GM23338 (cell line): Measurements from ENCODE around the gene DDX56. TPM values are rescaled to one million over a fixed set of nuclear protein-coding genes. Genes with fewer than 3 reads are reported as not detected.

Experiments used
- ATAC-seq: fragments of 200-7000 bp; cut with Tn5 transposase; 3 replicates; pipeline ENCODE4 v1.9.1; 2020
- DNase-seq: peaks from one replicate; pipeline ENCODE4 v3.0.0-alpha.2; 2015; ENCODE audit warnings: low spot score
- H2AFZ ChIP-seq: fragments of 200-600 bp; sonication (generic); 2 replicates; pipeline ENCODE4 v1.8.0; 2016; ENCODE audit warnings: antibody characterized with exemption, mild to moderate bottlenecking, moderate library complexity
- H3F3A ChIP-seq: fragments of 200-600 bp; sonication (generic); replicated peaks from 2 replicates; pipeline ENCODE4 v1.8.0; 2017; ENCODE audit warnings: antibody characterized with exemption, mixed run types, low read depth
- H3K27ac ChIP-seq: fragments of 200-600 bp; sonication (generic); 2 replicates; pipeline ENCODE4 v1.6.1; 2016; ENCODE audit warnings: low read depth
- H3K27me3 ChIP-seq: fragments of 200-600 bp; sonication (generic); 2 replicates; pipeline ENCODE4 v1.8.0; 2016; ENCODE audit warnings: mild to moderate bottlenecking, mixed run types, moderate library complexity; ENCODE audit not compliant: insufficient read depth
- H3K36me3 ChIP-seq: fragments of 200-600 bp; sonication (generic); 2 replicates; pipeline ENCODE4 v1.8.0; 2016; ENCODE audit warnings: mild to moderate bottlenecking; ENCODE audit not compliant: insufficient read depth
- H3K4me1 ChIP-seq: fragments of 200-600 bp; sonication (generic); 2 replicates; pipeline ENCODE4 v1.8.0; 2016; ENCODE audit warnings: mild to moderate bottlenecking, moderate library complexity; ENCODE audit not compliant: insufficient read depth
- H3K4me2 ChIP-seq: fragments of 200-600 bp; sonication (generic); 2 replicates; pipeline ENCODE4 v1.7.1; 2017; ENCODE audit warnings: mixed run types
- H3K4me3 ChIP-seq: fragments of 200-600 bp; sonication (generic); 2 replicates; pipeline ENCODE4 v1.6.1; 2016; ENCODE audit warnings: mixed run types
- H3K79me2 ChIP-seq: fragments of 200-600 bp; sonication (generic); replicated peaks from 2 replicates; pipeline ENCODE4 v1.8.0; 2017; ENCODE audit warnings: mild to moderate bottlenecking; ENCODE audit not compliant: insufficient read depth
- H3K9me2 ChIP-seq: fragments of 200-600 bp; sonication (generic); 2 replicates; pipeline ENCODE4 v1.8.0; 2017; ENCODE audit not compliant: insufficient read depth
- H4K20me1 ChIP-seq: fragments of 200-600 bp; sonication (generic); replicated peaks from 2 replicates; pipeline ENCODE4 v1.8.0; 2017; ENCODE audit warnings: mild to moderate bottlenecking; ENCODE audit not compliant: insufficient read depth
- H3K27ac Mint-ChIP-seq: 2 replicates; pipeline ENCODE4 v1.8.0; 2020; ENCODE audit warnings: inconsistent platforms, mild to moderate bottlenecking, moderate library complexity, mixed read lengths
- H3K27me3 Mint-ChIP-seq: 3 replicates; pipeline ENCODE4 v1.8.0; 2022; ENCODE audit warnings: low read depth, mild to moderate bottlenecking, moderate library complexity, mixed read lengths, inconsistent platforms; ENCODE audit not compliant: insufficient read depth, poor library complexity
- H3K36me3 Mint-ChIP-seq: 3 replicates; pipeline ENCODE4 v1.8.0; 2021; ENCODE audit warnings: low read depth, mild to moderate bottlenecking, inconsistent platforms, moderate library complexity, mixed read lengths
- H3K4me1 Mint-ChIP-seq: 3 replicates; pipeline ENCODE4 v1.8.0; 2020; ENCODE audit warnings: mild to moderate bottlenecking, inconsistent platforms, mixed read lengths
- H3K4me3 Mint-ChIP-seq: 3 replicates; pipeline ENCODE4 v1.8.0; 2021; ENCODE audit warnings: moderate library complexity, mild to moderate bottlenecking, inconsistent platforms, mixed read lengths
- H3K9me3 Mint-ChIP-seq: 3 replicates; pipeline ENCODE4 v1.8.0; 2020; ENCODE audit warnings: moderate library complexity, mild to moderate bottlenecking, inconsistent platforms, mixed read lengths
- CREB1 ChIP-seq: fragments of 250-450 bp; sonication (Bioruptor Pico); IDR thresholded peaks from 2 replicates; pipeline ENCODE4 v1.5.0; 2020; ENCODE audit warnings: low read depth, mild to moderate bottlenecking, moderate library complexity
- EZH2 ChIP-seq: fragments of 200-600 bp; sonication (generic); IDR thresholded peaks from one replicate; pipeline ENCODE4 v1.8.0; 2017; ENCODE audit warnings: antibody characterized with exemption, mild to moderate bottlenecking, low read depth; ENCODE audit not compliant: unreplicated experiment
- EZH2phosphoT487 ChIP-seq: fragments of 200-600 bp; sonication (generic); IDR thresholded peaks from one replicate; pipeline ENCODE4 v1.8.1; 2018; ENCODE audit warnings: antibody characterized with exemption; ENCODE audit not compliant: unreplicated experiment
- JUNB ChIP-seq: IDR thresholded peaks from one replicate; pipeline ENCODE4 v1.6.1; 2016; ENCODE audit warnings: antibody characterized with exemption; ENCODE audit not compliant: unreplicated experiment
- NANOG ChIP-seq: IDR thresholded peaks from 2 replicates; pipeline ENCODE4 v1.6.1; 2016; ENCODE audit warnings: antibody characterized with exemption, borderline replicate concordance
- POLR2AphosphoS5 ChIP-seq: IDR thresholded peaks from 2 replicates; pipeline ENCODE4 v1.6.1; 2016; ENCODE audit warnings: antibody characterized with exemption, low read depth
- STAT1 ChIP-seq: IDR thresholded peaks from one replicate; pipeline ENCODE4 v1.6.1; 2016; ENCODE audit warnings: antibody characterized with exemption; ENCODE audit not compliant: unreplicated experiment
- ZNF114 ChIP-seq: fragments of 250-450 bp; sonication (Bioruptor Pico); IDR thresholded peaks from 2 replicates; pipeline ENCODE4 v1.5.0; 2020; ENCODE audit warnings: mild to moderate bottlenecking, moderate library complexity
- polyA plus RNA-seq: library from polyadenylated mRNA; unstranded; fragments of >200 nt; fragmentation: Nextera tagmentation; extraction: Ambion mirVana; gene quantifications from 2 replicates; pipeline ENCODE4 v1.2.1, GENCODE V29; 2016
- total RNA-seq: library from RNA; depleted of rRNA; stranded (reverse); fragments of >200 nt; shearing (Covaris generic); gene quantifications from 2 replicates; pipeline ENCODE4 v1.2.3, GENCODE V29; 2014
- TF ChIP-seq, protein P1 (sequence below): IDR thresholded peaks from one replicate; pipeline ENCODE4 v1.6.1; 2018; ENCODE audit warnings: antibody characterized with exemption; ENCODE audit not compliant: unreplicated experiment
- TF ChIP-seq, protein P2 (sequence below), 2 experiments: fragments of 200-600 bp in 1 of 2; sonication (generic) in 1 of 2; conservative IDR thresholded peaks; 2 replicates each; pipeline versions ENCODE4 v1.5.1 to v1.6.1; 2016 to 2017; ENCODE audit warnings: antibody characterized with exemption in 2 of 2, low read depth in 2 of 2, mild to moderate bottlenecking in 2 of 2, moderate library complexity in 1 of 2
- TF ChIP-seq, protein P3 (sequence below): fragments of 250-450 bp; sonication (Bioruptor Pico); IDR thresholded peaks from 2 replicates; pipeline ENCODE4 v1.5.0; 2020; ENCODE audit warnings: mild to moderate bottlenecking, moderate library complexity

Gene DDX56
- total and polyA plus RNA-seq, 2 experiments from 2014 or later = 44.1 to 72.3 TPM

DNA sequence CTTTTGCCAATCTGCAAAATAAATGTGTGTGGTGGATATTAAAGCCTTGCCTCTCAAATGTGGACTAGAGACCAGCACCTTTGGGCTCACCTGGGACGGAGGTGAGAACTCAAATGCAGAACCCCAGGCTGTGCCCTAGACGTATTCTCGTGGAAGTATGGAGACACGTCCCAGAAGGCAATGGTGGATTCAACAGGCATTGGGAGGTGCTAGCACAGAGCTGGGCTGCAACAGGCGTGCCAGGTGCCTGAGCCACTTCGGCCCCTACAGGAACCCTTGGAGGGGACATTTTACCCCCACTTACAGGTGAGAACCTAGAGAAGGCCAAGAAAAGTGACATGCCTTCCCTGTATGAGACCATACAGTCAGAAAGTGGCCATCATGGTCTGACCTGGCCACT, 12.2 kb downstream of the DDX56 start (continued):
- TF ChIP-seq EZH2phosphoT487 (no peak), CREB1 (CRISPR knock-in tag) (no peak), JUNB (no peak), ZNF114 (CRISPR knock-in tag) (no peak), POLR2AphosphoS5 (no peak), EZH2 (no peak), STAT1 (no peak)
- TF ChIP-seq, protein P1, sequence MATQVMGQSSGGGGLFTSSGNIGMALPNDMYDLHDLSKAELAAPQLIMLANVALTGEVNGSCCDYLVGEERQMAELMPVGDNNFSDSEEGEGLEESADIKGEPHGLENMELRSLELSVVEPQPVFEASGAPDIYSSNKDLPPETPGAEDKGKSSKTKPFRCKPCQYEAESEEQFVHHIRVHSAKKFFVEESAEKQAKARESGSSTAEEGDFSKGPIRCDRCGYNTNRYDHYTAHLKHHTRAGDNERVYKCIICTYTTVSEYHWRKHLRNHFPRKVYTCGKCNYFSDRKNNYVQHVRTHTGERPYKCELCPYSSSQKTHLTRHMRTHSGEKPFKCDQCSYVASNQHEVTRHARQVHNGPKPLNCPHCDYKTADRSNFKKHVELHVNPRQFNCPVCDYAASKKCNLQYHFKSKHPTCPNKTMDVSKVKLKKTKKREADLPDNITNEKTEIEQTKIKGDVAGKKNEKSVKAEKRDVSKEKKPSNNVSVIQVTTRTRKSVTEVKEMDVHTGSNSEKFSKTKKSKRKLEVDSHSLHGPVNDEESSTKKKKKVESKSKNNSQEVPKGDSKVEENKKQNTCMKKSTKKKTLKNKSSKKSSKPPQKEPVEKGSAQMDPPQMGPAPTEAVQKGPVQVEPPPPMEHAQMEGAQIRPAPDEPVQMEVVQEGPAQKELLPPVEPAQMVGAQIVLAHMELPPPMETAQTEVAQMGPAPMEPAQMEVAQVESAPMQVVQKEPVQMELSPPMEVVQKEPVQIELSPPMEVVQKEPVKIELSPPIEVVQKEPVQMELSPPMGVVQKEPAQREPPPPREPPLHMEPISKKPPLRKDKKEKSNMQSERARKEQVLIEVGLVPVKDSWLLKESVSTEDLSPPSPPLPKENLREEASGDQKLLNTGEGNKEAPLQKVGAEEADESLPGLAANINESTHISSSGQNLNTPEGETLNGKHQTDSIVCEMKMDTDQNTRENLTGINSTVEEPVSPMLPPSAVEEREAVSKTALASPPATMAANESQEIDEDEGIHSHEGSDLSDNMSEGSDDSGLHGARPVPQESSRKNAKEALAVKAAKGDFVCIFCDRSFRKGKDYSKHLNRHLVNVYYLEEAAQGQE = no peak
- TF ChIP-seq, protein P2, sequence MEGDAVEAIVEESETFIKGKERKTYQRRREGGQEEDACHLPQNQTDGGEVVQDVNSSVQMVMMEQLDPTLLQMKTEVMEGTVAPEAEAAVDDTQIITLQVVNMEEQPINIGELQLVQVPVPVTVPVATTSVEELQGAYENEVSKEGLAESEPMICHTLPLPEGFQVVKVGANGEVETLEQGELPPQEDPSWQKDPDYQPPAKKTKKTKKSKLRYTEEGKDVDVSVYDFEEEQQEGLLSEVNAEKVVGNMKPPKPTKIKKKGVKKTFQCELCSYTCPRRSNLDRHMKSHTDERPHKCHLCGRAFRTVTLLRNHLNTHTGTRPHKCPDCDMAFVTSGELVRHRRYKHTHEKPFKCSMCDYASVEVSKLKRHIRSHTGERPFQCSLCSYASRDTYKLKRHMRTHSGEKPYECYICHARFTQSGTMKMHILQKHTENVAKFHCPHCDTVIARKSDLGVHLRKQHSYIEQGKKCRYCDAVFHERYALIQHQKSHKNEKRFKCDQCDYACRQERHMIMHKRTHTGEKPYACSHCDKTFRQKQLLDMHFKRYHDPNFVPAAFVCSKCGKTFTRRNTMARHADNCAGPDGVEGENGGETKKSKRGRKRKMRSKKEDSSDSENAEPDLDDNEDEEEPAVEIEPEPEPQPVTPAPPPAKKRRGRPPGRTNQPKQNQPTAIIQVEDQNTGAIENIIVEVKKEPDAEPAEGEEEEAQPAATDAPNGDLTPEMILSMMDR (conservative IDR thresholded peaks at IDR 0.05; ENCODE audit: low read depth in 2 of 2) = no peak

DNA sequence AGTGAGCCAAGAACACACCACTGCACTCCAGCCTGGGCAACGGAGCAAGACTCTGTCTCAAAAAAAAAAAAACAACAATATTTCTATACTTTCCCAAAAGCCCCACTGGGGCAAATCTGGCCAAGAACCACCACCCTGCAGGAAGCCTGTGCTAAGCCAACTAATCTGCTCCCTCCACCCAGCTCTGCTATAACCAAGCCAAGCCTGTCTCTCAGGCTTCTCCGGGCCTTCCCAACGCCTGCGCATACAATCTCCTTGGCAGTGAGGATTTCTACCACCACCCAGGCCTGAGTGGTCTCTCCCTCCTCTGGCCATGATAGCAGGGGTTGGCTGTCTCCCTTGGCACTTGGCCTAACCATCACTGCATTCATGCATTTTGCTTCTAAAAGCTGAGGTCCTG, 14.2 kb downstream of the DDX56 start:
- Mint-ChIP-seq H3K27ac (peak overlapping the region; percentile 52; the same call in 1 of the 2 replicates), H3K4me1 (peaks cover 5% of the 10 kb centered on the region; the same call in 2 of the 3 replicates), H3K27me3 (peaks cover 10% of the 10 kb centered on the region), H3K36me3 (peaks cover 14% of the 10 kb centered on the region), H3K9me3 (no peaks in the 10 kb centered on the region; the same call in 2 of the 3 replicates), H3K4me3 (no peak overlapping the region)
- H3K4me2 ChIP-seq = no peak overlapping the region
- H3K4me3 ChIP-seq = no peak overlapping the region
- no peak overlapping the region for H3K27ac ChIP-seq
- H3K36me3 ChIP-seq = 0 out of 2 replicates have a peak, but pooled peaks cover under 1% of the 10 kb centered on the region
- no peaks in the 10 kb centered on the region for H3K9me2 ChIP-seq
- H4K20me1 ChIP-seq = no peaks in the 10 kb centered on the region
- no peak for DNase-seq
- H3K27me3 ChIP-seq = no peaks in the 10 kb centered on the region
- no peaks in the 10 kb centered on the region for H3F3A ChIP-seq
- ATAC-seq = no peak
- no peaks in the 10 kb centered on the region for H3K4me1 ChIP-seq
- H3K79me2 ChIP-seq = no peaks in the 10 kb centered on the region
- H2AFZ ChIP-seq = no peak overlapping the region
- no peak for TF ChIP-seq NANOG
- TF ChIP-seq, protein P1 = no peak
- no peak for TF ChIP-seq STAT1
- TF ChIP-seq, protein P3, sequence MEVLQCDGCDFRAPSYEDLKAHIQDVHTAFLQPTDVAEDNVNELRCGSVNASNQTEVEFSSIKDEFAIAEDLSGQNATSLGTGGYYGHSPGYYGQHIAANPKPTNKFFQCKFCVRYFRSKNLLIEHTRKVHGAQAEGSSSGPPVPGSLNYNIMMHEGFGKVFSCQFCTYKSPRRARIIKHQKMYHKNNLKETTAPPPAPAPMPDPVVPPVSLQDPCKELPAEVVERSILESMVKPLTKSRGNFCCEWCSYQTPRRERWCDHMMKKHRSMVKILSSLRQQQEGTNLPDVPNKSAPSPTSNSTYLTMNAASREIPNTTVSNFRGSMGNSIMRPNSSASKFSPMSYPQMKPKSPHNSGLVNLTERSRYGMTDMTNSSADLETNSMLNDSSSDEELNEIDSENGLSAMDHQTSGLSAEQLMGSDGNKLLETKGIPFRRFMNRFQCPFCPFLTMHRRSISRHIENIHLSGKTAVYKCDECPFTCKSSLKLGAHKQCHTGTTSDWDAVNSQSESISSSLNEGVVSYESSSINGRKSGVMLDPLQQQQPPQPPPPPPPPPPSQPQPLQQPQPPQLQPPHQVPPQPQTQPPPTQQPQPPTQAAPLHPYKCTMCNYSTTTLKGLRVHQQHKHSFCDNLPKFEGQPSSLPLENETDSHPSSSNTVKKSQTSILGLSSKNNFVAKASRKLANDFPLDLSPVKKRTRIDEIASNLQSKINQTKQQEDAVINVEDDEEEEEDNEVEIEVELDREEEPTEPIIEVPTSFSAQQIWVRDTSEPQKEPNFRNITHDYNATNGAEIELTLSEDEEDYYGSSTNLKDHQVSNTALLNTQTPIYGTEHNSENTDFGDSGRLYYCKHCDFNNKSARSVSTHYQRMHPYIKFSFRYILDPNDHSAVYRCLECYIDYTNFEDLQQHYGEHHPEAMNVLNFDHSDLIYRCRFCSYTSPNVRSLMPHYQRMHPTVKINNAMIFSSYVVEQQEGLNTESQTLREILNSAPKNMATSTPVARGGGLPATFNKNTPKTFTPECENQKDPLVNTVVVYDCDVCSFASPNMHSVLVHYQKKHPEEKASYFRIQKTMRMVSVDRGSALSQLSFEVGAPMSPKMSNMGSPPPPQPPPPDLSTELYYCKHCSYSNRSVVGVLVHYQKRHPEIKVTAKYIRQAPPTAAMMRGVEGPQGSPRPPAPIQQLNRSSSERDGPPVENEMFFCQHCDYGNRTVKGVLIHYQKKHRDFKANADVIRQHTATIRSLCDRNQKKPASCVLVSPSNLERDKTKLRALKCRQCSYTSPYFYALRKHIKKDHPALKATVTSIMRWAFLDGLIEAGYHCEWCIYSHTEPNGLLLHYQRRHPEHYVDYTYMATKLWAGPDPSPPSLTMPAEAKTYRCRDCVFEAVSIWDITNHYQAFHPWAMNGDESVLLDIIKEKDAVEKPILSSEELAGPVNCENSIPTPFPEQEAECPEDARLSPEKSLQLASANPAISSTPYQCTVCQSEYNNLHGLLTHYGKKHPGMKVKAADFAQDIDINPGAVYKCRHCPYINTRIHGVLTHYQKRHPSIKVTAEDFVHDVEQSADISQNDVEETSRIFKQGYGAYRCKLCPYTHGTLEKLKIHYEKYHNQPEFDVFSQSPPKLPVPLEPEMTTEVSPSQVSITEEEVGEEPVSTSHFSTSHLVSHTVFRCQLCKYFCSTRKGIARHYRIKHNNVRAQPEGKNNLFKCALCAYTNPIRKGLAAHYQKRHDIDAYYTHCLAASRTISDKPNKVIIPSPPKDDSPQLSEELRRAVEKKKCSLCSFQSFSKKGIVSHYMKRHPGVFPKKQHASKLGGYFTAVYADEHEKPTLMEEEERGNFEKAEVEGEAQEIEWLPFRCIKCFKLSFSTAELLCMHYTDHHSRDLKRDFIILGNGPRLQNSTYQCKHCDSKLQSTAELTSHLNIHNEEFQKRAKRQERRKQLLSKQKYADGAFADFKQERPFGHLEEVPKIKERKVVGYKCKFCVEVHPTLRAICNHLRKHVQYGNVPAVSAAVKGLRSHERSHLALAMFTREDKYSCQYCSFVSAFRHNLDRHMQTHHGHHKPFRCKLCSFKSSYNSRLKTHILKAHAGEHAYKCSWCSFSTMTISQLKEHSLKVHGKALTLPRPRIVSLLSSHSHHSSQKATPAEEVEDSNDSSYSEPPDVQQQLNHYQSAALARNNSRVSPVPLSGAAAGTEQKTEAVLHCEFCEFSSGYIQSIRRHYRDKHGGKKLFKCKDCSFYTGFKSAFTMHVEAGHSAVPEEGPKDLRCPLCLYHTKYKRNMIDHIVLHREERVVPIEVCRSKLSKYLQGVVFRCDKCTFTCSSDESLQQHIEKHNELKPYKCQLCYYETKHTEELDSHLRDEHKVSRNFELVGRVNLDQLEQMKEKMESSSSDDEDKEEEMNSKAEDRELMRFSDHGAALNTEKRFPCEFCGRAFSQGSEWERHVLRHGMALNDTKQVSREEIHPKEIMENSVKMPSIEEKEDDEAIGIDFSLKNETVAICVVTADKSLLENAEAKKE (CRISPR knock-in tag) = no peak
